GM21515 (cell line): ENCODE results near the gene STEAP3.

Experiments used
- ATAC-seq: cut with Tn5 transposase; IDR thresholded peaks from one replicate; pipeline ENCODE4 v1.9.1; 2021; ENCODE audit not compliant: unreplicated experiment

The STEAP3 gene

DNA sequence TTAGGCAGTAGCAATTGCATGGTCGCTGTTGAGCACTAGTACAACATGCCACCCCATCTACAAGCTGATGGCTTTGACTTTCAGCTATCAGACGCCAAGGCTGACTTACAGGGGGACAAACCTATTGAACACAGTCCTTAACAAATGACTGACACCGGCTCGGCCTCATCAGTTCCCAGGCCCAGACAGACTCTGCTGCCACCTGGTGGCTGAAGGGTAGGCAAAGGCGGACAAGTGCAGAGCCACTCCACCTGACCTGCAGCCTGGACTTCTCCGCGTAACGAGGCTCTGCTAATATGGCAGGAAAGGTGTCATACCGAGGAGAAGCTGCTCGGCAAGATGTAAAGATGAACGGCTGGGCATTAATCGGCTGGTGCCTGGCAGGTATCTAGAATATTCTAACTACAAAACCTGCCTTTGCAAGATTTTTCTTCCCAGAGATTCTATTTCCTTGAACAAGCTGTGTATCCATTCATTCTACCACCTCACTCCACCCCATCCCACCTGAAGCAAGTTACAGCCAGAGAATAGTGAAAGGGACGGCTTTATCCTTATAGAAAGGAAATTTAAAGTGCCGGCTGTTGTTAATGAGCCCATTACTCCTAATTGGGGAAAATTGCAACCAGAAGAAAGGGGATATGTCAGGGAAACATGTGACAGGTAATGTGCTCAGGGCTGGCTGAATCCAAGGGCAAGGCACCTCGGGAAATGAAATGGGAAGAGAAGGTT lies 67.4 kb downstream of the STEAP3 start:
- ATAC-seq = peak; percentile 89

GRCh38 chr2:119291588-119292167 lies 68.0 kb downstream of the STEAP3 start:
- ATAC-seq = no peak

DNA sequence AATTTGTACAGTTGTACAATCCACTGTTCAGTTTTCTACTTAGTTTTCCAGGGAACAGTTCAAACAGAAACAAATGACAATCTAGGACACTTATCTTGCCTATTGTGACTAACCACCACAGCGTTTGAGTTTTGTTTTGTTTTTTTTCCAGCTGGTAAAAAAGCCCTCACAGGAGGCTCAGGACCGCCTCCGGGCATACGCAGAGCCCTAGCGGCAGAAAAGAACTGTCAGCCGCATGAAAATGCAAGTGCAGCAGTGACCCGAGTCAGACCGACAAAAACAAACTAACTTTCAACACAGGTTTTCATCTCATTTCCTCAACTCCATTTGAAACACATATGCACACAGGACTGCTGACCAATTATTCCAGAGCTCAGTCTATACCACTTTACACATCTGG lies 68.6 kb downstream of the STEAP3 start:
- no peak for ATAC-seq

DNA sequence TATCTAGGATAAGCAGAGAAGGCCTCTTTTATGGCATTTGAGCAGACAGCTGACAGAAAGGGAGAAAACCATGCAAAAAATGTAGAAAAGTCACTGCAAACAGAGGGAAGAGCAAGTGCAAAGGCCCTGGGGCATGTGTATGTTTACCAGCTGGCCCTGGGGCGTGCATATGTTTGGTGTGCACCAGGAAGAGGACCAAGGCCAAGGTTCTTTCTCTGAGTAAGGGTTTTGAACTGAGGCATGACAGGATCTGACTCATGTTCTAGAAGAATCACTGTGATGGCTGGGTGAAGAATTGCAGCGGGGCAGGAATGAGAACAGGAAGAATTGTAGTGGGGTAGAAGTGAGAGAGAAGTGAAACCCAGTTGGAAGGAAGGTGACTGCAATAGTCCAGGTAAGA lies 69.6 kb downstream of the STEAP3 start:
- ATAC-seq = no peak

GRCh38 chr2:119293900-119294299 lies 70.3 kb downstream of the STEAP3 start:
- ATAC-seq = no peak

GRCh38 chr2:119294671-119295070 lies 71.0 kb downstream of the STEAP3 start:
- ATAC-seq = no peak

DNA sequence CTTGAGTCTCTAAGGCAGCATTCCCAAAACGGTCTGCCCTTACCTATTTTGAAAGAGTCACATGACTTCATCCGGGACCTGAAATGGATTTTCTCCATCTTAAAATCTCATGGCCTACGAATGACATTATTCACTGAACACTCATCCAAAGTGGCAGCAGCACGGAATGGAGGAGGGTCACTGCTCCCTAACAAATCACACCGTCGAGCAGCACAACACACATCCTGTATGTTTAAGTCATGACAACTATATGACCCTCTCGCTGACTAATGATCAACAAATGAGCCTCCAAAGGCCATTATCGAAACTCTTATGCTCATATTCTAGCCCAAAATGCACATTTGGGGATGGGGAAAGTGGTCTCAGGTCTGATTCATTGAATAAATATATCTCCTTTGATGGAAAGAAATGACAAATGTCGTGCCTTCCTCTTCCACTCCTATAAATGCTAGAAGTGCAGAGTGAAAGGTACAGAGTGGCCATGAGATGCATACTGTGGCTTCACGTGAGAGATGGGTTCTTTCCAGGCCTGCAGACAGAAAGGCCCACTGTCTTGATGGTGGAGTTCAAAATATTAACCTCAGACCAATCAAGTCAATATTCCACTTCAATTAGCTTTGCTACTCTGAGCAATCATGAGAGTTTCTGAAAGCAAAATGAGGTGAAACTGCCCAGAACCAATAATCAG lies 72.2 kb downstream of the STEAP3 start:
- no peak for ATAC-seq

DNA sequence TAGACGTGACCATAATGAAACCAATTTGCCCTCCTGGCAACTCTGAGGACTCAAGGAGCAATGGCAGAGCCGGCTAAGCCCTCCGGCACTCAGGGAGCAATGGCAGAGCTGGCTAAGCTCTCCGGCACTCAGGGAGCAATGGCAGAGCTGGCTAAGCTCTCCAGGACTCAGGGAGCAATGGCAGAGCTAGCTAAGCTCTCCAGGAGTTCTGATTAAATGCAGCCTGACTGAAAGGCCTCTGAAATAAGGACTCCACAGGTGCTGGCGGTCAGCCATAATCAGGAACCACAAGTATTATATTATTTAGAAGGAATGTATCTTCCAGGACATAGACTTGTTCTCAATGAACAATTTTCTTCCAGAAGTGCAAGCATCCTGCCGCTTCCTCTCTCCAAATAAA lies 77.8 kb downstream of the STEAP3 start:
- ATAC-seq = no peak

- ATAC-seq = no peak
Observed at GRCh38 chr2:119304847-119305246, 81.2 kb downstream of the STEAP3 start.

DNA sequence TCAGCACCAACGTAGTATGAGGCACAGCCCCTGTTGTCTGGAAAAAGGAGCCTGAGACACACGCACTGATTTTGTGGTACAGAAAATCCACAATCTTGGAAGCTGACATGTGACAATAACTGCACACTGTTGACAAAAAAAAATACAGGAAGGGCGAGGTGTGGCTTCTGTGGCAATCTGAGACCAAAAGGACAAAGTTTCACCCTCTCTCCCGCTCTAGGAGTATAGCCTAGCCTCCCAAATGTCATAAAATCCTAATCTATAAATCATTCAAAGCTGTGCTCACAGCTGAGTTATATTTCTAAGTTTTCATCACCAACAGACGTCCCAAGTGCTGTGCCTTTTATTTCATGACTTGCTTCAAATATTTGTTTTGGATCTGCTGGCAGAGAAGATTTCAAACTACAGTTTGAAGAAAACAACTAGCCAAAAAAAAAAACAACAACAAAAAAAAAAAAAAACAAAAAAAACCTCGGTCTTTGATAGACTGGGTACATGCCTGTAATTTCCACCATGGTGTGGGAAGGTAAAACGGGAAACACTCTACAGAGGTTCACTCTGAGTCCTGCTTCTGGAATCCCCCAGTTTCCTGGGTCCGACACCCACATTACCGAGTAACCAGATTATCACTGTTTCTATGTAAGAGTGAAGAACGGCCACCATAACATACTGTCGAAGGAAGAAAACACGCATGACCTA lies 82.0 kb downstream of the STEAP3 start:
- ATAC-seq = no peak

- no peak for ATAC-seq
Observed at GRCh38 chr2:119306196-119306590, 82.6 kb downstream of the STEAP3 start.

DNA sequence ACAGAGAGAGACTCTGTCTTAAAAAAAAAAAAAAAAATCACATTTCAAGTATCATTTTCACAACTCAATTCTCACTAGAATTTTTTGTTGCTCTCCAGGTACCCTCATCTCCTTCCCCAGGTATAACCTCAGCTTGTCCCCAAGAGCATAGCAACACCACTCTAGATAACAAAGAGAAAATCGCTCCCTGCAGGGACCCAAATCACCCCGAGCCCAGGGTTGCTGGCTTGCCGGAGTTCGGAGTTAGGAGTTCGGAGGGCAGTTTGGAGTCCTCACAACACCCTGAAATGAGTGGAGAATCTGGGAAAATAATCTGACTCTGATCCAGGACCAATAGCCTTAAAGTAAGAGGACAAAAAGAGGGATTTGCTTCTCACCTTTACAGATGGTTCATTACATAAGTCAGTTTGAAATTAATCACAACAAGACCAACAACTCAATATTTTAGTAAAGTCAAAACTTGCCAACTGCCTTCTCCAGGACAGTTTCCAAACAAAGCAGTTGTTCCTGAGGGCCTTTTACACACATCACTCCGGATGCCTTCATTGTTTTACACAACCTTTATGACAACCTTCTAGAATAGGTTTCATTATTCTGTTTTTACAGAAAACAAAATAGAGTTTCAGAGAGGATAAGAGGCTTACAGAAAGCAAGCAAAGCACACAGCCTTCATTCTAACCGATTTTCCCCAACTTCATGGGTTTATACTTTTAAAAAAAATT lies 83.9 kb downstream of the STEAP3 start:
- ATAC-seq = no peak

- ATAC-seq = no peak
Observed at GRCh38 chr2:119308793-119309330, 85.2 kb downstream of the STEAP3 start.

GRCh38 chr2:119311371-119311770 lies 87.7 kb downstream of the STEAP3 start:
- ATAC-seq = no peak

DNA sequence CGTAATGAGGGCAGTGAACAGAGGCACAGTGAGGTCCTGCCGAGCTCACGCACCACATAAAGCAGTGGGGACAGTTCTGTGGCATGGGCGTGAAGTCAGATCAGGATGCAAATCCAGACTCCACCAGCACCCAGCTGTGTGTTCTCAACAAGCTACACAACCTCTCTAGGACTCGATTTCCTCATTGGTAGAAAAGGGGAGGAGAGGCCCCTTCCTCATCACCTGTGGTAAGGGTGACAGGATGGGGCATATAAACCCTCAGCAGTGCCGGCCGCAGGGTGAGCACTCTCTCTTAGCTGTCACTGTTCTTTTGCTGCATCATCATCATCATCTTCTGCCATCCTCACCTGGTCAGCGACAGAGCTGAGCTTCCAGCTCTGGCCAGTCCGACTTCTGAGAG lies 88.2 kb downstream of the STEAP3 start:
- ATAC-seq = no peak
